HG03342 (cell line): ENCODE results near the gene FAM120B.
"Not testable (repeated sequence)": the region's sequence is repeated elsewhere in the genome, so short reads cannot be mapped to it uniquely, and the experiment has no call there.

ENCODE experiments used
- ATAC-seq: cut with Tn5 transposase; IDR thresholded peaks from one replicate; pipeline ENCODE4 v1.9.1; 2021; ENCODE audit warnings: mild to moderate bottlenecking, moderate library complexity; ENCODE audit not compliant: unreplicated experiment

Gene FAM120B

DNA sequence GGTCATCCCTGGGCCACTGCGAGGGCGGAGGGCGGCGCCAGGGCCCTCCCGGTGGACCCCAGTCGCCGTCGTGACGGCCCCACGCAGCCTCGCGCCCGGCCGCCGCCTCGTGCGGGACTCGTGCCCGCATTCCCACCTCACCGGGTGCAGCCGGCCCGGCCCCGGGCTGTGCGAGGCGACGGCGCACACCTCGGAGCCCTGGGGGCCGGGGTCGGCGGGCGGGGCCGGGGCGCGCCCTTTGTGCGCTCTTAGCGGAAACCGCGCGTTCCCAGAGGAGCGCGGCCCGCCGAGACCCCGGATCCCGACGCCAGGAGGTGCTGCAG is 10.2 kb upstream of the FAM120B start:
- ATAC-seq = no peak

DNA sequence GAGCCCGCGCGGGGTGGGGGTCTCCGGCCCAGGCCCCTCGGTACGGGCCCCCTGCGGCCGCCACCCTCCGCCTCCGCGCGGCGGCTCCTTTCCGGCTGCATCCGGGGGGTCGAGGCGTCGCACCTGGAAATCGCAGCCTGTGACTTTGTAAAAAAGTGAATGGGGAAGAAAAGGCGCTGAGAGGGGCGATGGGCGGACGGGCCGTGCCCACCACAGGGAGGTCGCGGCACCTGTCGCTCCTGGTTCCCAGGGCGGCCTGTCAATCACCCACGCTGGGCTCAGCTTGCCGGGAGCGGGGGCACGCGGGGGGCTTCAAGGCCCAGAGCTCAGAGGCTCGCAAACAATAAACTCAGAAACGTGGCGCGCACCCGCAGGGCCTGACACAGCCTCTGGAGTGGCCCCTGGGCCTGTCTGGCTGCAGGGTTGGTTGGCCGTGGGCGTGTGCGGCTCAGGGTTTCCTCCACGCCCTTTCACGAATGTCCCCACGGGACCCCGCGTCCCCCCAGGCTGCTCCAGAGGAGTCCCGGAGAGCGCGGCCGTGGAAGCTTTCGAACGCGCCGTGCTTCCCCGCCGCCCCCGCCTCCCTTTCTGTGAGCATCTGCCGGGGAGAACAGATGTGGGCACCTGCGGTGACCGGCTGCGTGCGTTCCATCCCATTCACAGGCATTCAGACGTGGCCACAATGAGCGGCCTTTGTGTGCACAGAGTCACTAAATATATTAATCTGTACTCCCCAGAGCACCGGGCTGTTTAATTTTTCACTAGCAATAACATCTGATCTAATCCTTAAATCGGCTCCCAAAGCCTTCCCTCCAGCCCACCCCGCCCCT is 9.6 kb upstream of the FAM120B start:
- ATAC-seq = no peak

DNA sequence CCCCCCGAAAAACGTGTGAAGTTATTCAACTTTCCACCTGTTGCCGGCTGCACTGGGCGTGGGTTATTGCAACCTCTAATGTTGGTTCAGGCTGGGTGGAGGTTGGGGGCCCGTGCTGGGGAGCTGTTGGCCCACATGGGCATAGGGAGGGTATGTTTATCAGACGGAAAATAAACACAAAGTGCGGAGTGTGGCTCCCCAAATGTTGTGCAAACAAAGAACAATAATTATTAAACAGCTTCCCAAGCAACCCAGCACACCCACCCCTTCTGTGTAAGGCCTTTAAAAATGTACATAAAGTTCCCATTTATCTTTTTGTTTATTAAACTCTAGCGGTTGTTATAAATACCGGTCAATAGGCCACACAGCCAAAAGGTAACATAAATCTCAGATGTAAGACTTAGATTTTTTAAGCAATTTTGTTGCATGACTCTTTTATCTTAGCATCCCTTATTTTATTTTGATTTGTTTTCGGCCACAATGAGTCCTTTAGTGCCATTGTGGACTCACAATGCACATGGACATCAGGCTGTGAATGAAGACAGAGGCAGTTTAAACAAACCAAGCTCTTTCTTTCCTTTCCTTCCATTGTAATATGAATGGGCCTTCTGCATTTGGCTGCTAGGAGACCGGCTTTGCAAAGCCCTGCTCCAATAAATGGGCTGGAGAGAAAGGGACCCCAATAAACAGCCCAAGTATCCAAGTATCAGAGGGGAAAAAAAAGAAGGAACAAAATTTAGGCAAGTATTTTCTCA is 8.8 kb upstream of the FAM120B start:
- no peak for ATAC-seq

DNA sequence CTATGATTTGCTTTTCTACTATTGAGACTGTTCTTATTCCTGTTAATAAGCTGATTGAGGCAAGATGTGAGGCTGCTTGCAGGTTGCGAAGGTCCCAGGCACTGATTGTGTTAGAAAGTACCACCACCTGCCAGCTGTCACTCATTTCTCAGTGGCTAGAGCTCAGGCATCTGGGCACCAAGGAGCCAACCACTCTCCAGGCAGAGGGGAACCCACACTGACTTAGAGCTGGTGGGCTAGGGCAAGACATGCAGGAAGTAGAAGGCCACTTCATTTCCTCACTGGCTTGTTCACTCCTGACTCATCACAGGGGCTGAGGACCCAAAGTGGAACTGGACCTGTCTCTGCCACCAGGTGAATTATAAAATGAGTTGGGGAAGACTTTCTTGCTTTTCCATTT is 7.9 kb upstream of the FAM120B start:
- no peak for ATAC-seq

DNA sequence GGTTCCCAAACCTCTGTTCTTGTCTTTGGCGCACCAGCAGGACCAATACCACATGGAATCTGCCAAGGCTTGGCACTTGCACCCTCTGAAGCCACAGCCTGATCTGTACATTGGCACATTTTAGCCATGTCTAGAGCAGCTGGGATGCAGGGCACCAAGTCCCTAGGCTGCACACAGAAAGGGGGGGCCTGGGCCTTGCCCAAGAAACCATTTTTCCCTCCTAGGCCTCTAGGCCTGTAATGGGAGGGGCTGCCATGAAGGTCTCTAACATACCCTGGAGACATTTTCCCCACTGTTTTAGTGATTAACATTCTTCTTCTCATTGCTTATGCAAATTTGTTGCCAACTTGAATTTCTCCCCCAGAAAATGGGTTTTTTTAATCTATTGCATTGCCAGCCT is 5.4 kb upstream of the FAM120B start:
- no peak for ATAC-seq

DNA sequence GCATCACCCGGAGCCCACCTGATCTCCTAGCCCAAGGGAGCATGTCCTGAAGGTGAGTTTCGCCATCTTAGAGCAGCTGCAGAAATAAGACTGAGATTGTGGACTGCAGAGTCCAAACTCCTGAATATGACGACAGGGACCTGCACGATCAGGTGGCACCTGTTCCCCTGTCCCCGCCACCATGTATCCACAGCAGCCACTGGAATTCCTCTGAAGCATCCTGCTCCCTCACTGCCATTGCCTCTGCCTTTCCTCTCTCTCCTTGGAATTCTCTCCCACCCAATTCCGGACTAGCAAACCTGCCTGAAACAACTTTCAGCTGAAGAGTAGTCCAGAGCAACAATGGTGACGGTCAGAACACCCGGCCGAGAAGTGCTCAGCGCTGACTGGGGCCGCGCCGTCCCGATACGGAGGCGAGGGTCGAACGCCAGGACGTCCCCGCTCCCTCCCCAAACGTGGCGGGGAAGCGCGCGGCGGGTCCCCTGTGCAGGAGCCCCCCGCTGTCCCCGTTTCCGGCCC is 694 bp upstream of the FAM120B start:
- ATAC-seq = peak; percentile 18

DNA sequence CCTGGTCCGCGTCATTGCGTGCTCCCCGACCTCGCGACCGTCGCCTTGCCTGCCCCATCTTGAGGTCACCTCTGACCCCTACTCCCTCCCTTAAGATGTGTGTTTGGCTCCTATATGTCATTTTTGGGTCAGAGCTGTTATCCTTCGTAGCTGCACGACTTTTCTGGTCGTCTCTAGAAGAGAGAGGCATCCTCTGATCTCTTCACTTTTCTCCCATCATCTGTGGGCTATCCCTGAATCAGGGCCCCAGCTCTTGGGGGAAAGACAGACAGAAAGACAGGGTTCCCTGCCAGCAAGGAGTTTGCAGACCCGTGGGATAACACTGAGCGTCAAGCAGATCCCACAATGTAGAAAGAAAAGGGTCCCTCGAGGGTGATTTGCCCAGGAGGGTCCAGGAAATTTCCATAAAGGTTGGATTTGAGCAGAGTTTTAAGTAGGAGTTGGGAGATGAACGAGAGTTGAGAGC is 555 bp downstream of the FAM120B start:
- no peak for ATAC-seq

DNA sequence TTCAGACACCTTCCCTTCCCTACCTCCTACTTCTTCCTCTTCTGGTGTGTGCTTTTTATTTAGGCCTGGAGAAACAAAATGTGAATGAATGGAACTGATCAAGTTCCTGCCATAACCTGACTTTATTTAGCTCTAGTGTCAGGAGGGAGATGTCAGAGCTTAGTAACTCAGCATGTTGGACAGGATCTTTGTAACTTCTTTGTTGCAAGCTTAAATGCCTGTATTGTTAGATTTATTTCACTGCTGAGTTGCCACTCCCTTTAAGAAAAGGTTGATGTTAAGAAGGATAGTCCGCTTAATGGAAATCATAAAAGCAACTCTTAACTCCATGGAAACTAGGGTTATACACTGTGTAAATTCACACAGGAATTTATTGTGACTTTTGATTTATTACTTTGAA is 2.2 kb downstream of the FAM120B start:
- ATAC-seq = no peak

DNA sequence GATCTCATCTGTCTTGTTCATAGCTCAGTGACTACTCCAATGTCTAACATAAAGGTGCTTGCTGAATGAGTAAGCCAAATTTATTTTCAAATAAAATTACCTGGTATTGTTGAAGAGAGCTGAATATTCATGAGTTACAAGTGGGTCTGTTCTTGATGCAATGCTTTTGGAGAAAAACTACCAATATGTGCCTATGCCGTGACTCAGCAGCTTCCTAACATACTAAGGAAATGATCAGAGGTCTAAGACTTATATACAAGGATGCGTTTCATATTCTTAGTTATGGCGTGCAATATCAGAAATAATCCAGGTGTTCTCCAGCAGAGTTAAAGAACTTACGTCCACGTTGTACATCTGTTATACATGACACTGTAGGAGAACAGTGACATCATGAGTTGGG is 5.1 kb downstream of the FAM120B start:
- no peak for ATAC-seq

DNA sequence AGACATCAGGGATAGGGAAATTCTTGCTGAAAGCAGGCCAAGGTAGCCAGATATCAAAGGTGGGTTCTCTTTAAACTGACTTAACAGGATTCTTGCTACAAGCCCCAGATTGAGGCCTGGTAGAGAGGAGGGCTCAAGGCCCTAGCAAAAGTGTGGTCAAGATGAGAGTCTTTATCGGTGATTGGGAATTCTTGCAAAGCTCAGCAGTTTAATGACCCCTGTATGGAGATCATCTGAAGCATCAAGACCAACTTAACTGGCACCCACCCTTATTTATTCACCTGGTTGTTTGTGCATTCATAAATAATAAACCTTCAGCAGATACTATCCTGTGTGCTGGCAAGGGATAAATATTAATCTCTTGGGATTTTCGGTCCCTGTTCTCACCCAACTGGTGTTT is 6.3 kb downstream of the FAM120B start:
- no peak for ATAC-seq

DNA sequence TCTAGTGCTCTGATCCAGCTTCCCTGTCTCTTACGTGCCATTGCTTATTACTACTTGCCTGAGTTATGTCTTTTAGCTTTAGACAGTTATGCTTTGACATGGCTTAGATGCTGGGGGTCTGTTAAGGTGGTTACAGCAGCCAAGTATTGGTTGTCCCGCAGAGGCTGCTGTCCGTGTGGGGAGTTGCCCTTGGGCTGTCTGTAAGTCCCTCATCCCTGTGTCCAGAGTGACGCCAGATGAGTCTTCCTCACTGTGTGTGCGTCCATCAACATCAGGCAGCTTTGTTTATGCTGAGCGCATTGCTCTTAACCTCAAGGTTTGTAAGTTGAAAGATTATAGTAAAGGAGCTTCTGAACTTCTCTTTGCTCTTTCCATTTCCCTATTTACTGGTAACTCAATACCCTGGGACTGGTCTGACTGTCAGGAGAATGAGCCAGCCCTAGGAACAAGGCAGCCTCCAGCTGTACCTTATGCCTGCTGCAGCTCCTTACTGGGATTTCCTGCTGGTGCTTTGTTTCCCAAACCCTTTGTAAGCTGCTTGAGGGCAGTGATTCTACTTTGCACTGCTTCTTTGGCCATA is 7.2 kb downstream of the FAM120B start:
- no peak for ATAC-seq

DNA sequence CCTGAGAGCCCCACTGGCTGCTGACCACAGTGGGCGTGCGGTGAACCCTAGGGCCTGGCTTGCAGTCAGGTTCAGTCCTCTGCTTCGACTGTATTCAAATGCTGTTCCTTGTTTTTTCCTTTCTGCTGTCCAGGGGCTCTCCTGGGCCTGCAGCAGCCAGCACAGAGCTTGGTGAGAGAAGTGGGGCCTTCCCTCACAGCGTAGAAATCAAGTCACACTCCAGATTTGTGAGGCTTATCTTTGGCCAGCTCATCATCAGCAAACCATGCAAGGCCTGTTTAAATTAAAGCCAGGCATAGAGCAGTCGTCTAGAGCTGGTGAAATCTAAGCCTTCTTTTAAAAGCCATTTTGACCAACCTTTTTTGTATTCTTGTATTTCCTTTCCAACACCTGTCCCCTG is 8.4 kb downstream of the FAM120B start:
- no peak for ATAC-seq

DNA sequence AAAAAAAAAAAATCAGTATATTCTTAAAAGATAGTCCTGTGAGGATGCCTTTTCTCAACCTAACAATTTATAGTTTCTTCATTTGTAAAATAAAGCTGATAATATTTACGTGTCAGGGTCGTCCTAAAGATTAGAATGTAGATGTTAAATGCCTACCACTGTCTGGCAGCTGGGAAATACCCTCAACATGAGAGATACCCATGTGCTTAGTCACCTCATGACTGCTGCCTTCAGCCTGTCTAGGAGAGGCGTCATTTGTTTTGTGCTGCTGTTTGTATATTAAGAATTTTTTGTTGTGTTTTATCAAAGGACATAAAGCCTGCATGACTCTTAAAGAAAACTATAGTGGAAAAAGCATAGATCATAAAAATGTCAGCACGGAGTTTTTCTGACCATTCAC is 9.5 kb downstream of the FAM120B start:
- ATAC-seq = no peak

DNA sequence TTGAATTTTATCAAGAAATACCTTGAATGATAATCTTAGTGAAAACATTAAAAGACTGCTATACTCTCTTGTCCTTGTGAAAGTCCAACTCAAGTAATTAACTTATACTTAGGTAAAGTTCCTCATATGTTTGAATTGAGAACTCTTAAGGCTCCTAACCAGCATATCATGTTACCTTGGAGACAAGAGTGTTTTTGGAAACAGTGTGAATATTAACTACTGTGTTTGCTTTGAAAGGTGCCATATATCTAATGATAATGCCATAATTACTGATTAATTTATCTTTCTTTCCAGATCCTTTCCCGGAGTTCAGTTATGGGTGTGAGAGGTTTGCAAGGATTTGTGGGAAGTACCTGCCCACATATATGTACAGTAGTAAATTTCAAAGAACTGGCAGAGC is 10.5 kb downstream of the FAM120B start:
- no peak for ATAC-seq

DNA sequence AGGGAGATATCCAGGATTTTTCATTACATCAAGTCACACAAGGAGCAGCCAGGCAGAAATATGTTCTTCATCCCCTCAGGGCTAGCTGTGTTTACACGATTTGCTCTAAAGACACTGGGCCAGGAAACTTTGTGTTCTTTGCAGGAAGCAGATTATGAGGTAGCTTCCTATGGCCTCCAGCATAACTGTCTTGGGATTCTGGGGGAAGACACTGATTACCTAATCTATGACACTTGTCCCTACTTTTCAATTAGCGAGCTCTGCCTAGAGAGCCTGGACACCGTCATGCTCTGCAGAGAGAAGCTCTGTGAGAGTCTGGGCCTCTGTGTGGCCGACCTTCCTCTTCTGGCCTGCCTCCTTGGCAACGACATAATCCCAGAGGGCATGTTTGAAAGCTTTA is 11.2 kb downstream of the FAM120B start:
- ATAC-seq = no peak

DNA sequence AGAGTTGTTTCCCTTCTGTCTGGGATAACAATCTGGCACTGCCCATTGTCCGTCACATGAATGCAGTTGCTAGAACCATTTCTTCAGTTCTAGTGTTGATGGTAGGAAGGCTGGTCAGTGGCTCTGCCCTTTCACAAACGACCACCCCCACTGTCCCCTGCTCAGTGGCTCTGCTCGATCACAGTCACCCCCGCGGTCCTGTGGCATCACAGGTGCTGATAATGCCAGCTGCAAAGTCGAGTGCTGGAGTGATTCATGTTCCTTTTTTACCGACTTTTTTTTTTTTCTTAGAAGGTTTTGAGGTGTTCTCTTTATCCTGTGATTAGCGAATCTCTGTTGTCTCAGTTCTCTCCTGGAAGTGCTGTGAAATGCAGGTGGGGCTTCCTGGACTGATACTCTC is 22.8 kb downstream of the FAM120B start:
- no peak for ATAC-seq

DNA sequence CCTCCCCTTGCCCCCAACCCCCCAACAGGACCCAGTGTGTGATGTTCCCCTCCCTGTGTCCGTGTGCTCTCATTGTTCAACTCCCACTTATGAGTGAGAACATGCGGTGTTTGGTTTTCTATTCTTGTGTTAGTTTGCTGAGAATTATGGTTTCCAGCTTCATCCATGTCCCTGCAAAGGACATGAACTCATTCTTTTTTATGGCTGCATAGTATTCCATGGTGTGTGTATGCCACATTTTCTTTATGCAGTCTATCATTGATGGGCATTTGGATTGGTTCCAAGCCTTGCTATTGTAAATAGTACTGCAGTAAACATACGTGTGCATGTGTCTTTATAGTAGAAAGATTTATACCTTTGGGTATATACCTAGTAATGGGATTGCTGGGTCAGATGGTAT is 28.6 kb downstream of the FAM120B start:
- not testable (repeated sequence) for ATAC-seq

DNA sequence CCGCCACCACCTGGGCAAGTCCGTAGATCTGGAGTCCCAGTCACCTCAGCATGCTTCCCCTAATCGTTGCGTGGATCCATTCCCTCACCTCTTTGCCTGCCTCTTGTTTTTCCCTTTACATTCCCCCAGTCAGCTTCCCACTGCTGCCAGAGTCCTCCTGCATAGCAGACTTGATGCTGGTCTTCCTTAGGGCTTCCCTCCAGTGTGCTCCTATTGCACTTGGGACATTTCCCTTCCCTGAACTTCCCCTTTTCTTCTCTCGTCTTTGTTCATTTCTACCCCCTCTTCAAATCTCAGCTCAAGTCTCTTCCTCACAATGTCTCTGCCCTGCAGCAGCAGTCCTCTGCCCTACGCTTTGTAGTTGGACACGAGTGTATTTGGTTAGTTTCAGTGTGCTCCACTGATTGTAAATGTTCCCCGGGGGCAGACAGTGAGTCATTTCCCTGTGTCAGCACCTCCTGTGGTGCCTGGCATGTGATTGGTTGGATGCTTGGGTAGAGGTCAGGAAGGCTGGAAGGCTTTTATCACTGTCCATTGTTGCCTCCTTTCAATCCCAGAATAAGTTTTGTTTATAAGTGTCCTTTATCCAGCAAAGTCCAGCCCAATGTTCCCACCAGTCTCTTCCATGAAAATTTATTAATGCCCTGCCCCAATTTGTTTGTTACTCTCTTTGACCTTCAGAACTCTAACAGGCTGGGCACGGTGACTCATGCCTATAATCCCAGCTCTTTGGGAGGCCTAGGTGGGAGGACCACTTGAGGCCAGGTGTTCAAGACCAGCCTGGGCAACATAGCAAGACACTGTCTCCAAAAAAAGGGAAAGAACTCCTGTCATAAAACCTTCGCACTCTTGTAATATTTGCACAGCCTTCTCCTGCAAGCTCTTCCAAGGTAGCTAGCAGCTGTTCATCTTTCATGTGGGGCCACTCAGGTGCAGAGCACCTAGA is 38.3 kb downstream of the FAM120B start:
- peak; percentile 54 for ATAC-seq

DNA sequence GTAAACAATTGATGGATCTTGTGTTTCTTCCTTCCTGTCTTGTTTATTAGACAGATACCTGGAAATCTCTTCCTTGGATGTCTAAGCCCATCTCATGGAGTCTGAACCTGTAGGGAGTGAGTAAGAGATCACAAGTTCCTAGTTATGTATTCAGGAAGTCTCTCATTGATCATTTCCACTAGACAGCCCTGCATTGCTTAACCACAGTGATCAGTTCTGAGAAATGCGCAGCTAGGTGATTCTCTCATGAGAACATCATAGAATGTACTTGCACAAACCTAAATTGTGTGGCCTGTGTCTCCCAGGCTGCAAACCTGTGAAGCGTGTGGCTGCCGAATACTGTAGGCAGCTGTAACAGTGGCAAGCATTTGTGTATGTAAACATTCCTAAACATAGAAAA is 39.1 kb downstream of the FAM120B start:
- no peak for ATAC-seq

DNA sequence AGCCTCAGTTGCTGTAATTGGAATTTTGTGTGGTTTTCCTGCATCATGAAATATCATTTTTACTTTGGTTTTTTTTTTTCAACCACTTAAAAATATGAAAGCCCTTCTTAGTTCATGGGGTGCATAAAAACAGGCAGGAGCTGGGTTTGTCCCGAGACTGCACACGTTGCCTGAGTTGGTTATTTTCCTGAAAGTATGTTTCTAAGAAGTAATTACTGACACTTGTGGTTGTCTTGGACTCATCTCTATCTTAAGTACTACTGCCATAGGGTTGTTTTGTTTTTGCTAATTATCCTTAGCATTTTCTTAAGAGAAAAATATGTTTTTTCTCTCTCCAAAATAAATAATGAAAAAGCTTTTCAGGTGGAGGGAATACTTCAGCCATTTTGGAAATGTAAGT is 40.1 kb downstream of the FAM120B start:
- ATAC-seq = no peak

DNA sequence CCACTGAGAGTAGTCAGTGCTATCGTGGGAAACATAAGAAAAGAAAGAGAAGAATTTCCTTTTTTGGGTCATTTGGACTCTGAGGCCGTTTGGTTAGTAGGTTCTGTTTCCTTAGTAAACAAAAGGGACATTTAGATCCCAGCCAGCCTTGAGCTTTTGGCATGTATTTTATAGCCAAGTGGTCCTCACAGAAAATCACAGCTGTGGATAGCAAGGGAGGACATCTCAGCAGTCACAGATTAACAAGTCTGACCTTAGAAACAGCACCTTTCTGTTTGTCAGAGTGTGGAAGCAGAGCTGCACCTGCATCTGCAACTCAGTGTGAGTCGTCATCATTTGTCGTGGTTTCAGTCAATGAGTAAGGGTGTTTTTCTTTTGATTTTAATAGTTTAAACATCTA is 40.5 kb downstream of the FAM120B start:
- ATAC-seq = peak; percentile 79
